HCT116 (cell line): ENCODE data around the gene ANXA7. TPM values are rescaled to one million over a fixed set of nuclear protein-coding genes. Genes with fewer than 3 reads are reported as not detected.

ENCODE experiments used
- ATAC-seq: fragments of 200-7000 bp; cut with Tn5 transposase; 2 replicates; pipeline ENCODE4 v1.9.1; 2020; ENCODE audit warnings: mild to moderate bottlenecking, moderate library complexity
- BruUV-seq: library from RNA; stranded (reverse); fragments of 400-500 nt; replicated peaks from 2 replicates; lab custom pipeline; 2021; lab: Mats Ljungman, UMichigan
- CTCF ChIA-PET: fragments of 300-600 bp; sonication (Branson Sonifier 250); formaldehyde crosslinking; loops from one replicate; lab custom pipeline; 2021; ENCODE audit warnings: antibody characterized with exemption; lab: Charles Lee
- POLR2A ChIA-PET: fragments of 300-600, 350-600 bp; sonication (Branson Sonifier 250); formaldehyde crosslinking; loops from one replicate; lab custom pipeline; 2021; ENCODE audit warnings: antibody characterized with exemption; lab: Charles Lee
- RAD21 ChIA-PET, 2 experiments: fragments of 300-600 bp; sonication (Branson Sonifier 250); formaldehyde crosslinking; loops; one replicate each; lab custom pipeline; 2023; ENCODE audit warnings: low total read pairs in 2 of 2; ENCODE audit not compliant: uncharacterized antibody in 2 of 2, unreplicated experiment in 2 of 2, low non-redundant PET in 1 of 2; lab: Charles Lee
- DNase-seq: peaks from one replicate; pipeline ENCODE4 v3.0.0-alpha.2; 2010; ENCODE audit warnings: low read depth, low spot score
- H2AFZ ChIP-seq: fragments of 200-600 bp; shearing (Covaris generic), sonication (generic); 2 replicates; pipeline ENCODE4 v1.6.1; 2017; ENCODE audit warnings: low read depth, mixed run types, mixed read lengths, antibody characterized with exemption, low read length; ENCODE audit not compliant: poor library complexity, severe bottlenecking
- H3K27ac ChIP-seq: 2 replicates; pipeline ENCODE4 v1.5.1; 2012; ENCODE audit warnings: low read depth, low read length
- H3K27me3 ChIP-seq: fragments of 200-600 bp; sonication (generic); 2 replicates; pipeline ENCODE4 v1.6.1; 2016; ENCODE audit warnings: mixed run types, low read length, mixed read lengths; ENCODE audit not compliant: insufficient read depth
- H3K36me3 ChIP-seq, 2 experiments: fragments of 200-500 bp in 1 of 2; fragments of 200-600 bp in 1 of 2; sonication (Bioruptor generic) in 1 of 2; sonication (generic) in 1 of 2; 2 replicates each; pipeline versions ENCODE4 v1.5.1 to v1.6.1; 2014 to 2016; ENCODE audit warnings: low read length in 2 of 2, inconsistent platforms in 1 of 2, mixed read lengths in 1 of 2, mixed run types in 1 of 2; ENCODE audit not compliant: insufficient read depth in 2 of 2, control insufficient read depth in 1 of 2
- H3K4me1 ChIP-seq, 2 experiments: fragments of 200-600 bp in 1 of 2; sonication (generic) in 1 of 2; 2 replicates each; pipeline versions ENCODE4 v1.5.1 to v1.6.1; 2012 to 2017; ENCODE audit warnings: low read length in 2 of 2, inconsistent platforms in 1 of 2, mild to moderate bottlenecking in 1 of 2, mixed read lengths in 1 of 2, mixed run types in 1 of 2, moderate library complexity in 1 of 2; ENCODE audit not compliant: insufficient read depth in 2 of 2, control insufficient read depth in 1 of 2
- H3K4me2 ChIP-seq: fragments of 200-600 bp; sonication (generic); 2 replicates; pipeline ENCODE4 v1.6.1; 2017; ENCODE audit warnings: mixed run types, low read length, mixed read lengths
- H3K4me3 ChIP-seq, 2 experiments: fragments of 200-600 bp in 1 of 2; sonication (generic) in 1 of 2; replicated peaks in 1 of 2; 2 replicates each; pipeline ENCODE4 v1.5.1; 2011 to 2016; ENCODE audit warnings: low read length in 2 of 2, control low read depth in 1 of 2, low read depth in 1 of 2, mild to moderate bottlenecking in 1 of 2, mixed read lengths in 1 of 2, mixed run types in 1 of 2
- H3K79me2 ChIP-seq: fragments of 200-600 bp; sonication (generic); 2 replicates; pipeline ENCODE4 v1.6.1; 2017; ENCODE audit warnings: mild to moderate bottlenecking, mixed run types, low read length, moderate library complexity, mixed read lengths; ENCODE audit not compliant: insufficient read depth
- H3K9ac ChIP-seq: fragments of 200-600 bp; sonication (generic); 2 replicates; pipeline ENCODE4 v1.6.1; 2016; ENCODE audit warnings: low read length, mixed read lengths
- H3K9me2 ChIP-seq: fragments of 200-600 bp; sonication (generic), shearing (Covaris generic); 2 replicates; pipeline ENCODE4 v1.6.1; 2017; ENCODE audit warnings: mixed run types, mild to moderate bottlenecking, moderate library complexity; ENCODE audit not compliant: insufficient read depth
- H3K9me3 ChIP-seq, 2 experiments: fragments of 200-500 bp in 1 of 2; fragments of 200-600 bp in 1 of 2; sonication (Bioruptor generic) in 1 of 2; sonication (generic) in 1 of 2; 2 replicates each; pipeline ENCODE4 v1.6.1; 2014 to 2017; ENCODE audit warnings: low read length in 2 of 2, mixed read lengths in 2 of 2, inconsistent platforms in 1 of 2, low read depth in 1 of 2, mild to moderate bottlenecking in 1 of 2, mixed run types in 1 of 2, moderate library complexity in 1 of 2; ENCODE audit not compliant: control insufficient read depth in 1 of 2, insufficient read depth in 1 of 2
- H4K20me1 ChIP-seq: fragments of 200-600 bp; sonication (generic), shearing (Covaris generic); 2 replicates; pipeline ENCODE4 v1.6.1; 2017; ENCODE audit warnings: mixed run types, mild to moderate bottlenecking, moderate library complexity; ENCODE audit not compliant: insufficient read depth
- CBX3 ChIP-seq: IDR thresholded peaks from 2 replicates; pipeline ENCODE4 v1.6.1; 2012; ENCODE audit warnings: low read depth
- EGR1 ChIP-seq: IDR thresholded peaks from 2 replicates; pipeline ENCODE4 v1.6.1; 2012; ENCODE audit warnings: low read depth
- ELF1 ChIP-seq: IDR thresholded peaks from 2 replicates; pipeline ENCODE4 v1.6.1; 2012; ENCODE audit warnings: low read depth, borderline replicate concordance
- EZH2phosphoT487 ChIP-seq: fragments of 200-600 bp; IDR thresholded peaks from 2 replicates; pipeline ENCODE4 v1.6.1; 2018; ENCODE audit warnings: antibody characterized with exemption, borderline replicate concordance
- JUND ChIP-seq: IDR thresholded peaks from 2 replicates; pipeline ENCODE4 v1.6.1; 2012
- MAX ChIP-seq: IDR thresholded peaks from 2 replicates; pipeline ENCODE4 v1.6.1; 2012
- POLR2A ChIP-seq: IDR thresholded peaks from 2 replicates; pipeline ENCODE4 v1.7.0; 2011; ENCODE audit warnings: borderline replicate concordance; ENCODE audit not compliant: insufficient read depth, insufficient read length; ENCODE audit errors: extremely low read depth
- RAD21 ChIP-seq: IDR thresholded peaks from 2 replicates; pipeline ENCODE4 v1.6.1; 2012; ENCODE audit warnings: low read depth, mild to moderate bottlenecking
- SRF ChIP-seq: IDR thresholded peaks from 2 replicates; pipeline ENCODE4 v1.6.1; 2012; ENCODE audit warnings: low read depth
- TCF7L2 ChIP-seq: IDR thresholded peaks from 2 replicates; pipeline ENCODE4 v1.7.0; 2011; ENCODE audit warnings: borderline replicate concordance, inconsistent platforms; ENCODE audit not compliant: insufficient read depth, insufficient read length; ENCODE audit errors: extremely low read depth
- YY1 ChIP-seq: IDR thresholded peaks from 2 replicates; pipeline ENCODE4 v1.6.1; 2011; ENCODE audit warnings: low read length, low read depth, moderate library complexity, mild to moderate bottlenecking; ENCODE audit not compliant: insufficient replicate concordance; ENCODE audit errors: extremely low read depth
- ZFX ChIP-seq: fragments of 450-650 bp; IDR thresholded peaks from 2 replicates; pipeline ENCODE4 v1.6.1; 2017
- ZNF274 ChIP-seq: fragments of 200-500 bp; sonication (Bioruptor generic); IDR thresholded peaks from 2 replicates; pipeline ENCODE4 v1.6.1; 2014; ENCODE audit warnings: mild to moderate bottlenecking, low read depth, low read length, inconsistent platforms
- intact Hi-C: fragments of 100-400 bp; cut with micrococcal nuclease; formaldehyde crosslinking; loops from 2 replicates; pipeline ENCODE4 v1.10.0; 2022
- total RNA-seq: library from RNA; stranded (reverse); gene quantifications from one replicate; pipeline ENCODE4 v1.2.1, GENCODE V29; 2021; ENCODE audit not compliant: unreplicated experiment
- TF ChIP-seq, protein P1 (sequence below): IDR thresholded peaks from 2 replicates; pipeline ENCODE4 v1.6.1; 2011; ENCODE audit warnings: mild to moderate bottlenecking, low read length, moderate library complexity; ENCODE audit not compliant: insufficient replicate concordance; ENCODE audit errors: extremely low read depth
- TF ChIP-seq, protein P2 (sequence below): IDR thresholded peaks from 2 replicates; pipeline ENCODE4 v1.6.1; 2012

The ANXA7 gene
- total RNA-seq, 1 experiment from 2014 or later = 105 TPM

GRCh38 chr10:73344269-73344668, 69.6 kb downstream of the ANXA7 start:
- H4K20me1 ChIP-seq = no peaks in the 10 kb centered on the region
- H3K4me1 ChIP-seq = peaks cover 0 to 7% of the 10 kb centered on the region in 2 experiments; a peak in 2 of 4 replicates
- H3K9ac ChIP-seq = no peak overlapping the region
- no peaks in the 10 kb centered on the region; a peak in 1 of 4 replicates for H3K9me3 ChIP-seq
- RAD21 ChIA-PET = no interaction called here
- POLR2A ChIA-PET = no interaction called here
- no peaks in the 10 kb centered on the region for H3K9me2 ChIP-seq
- no peak overlapping the region for H3K4me3 ChIP-seq
- no peak for TF ChIP-seq CBX3
- no peak for TF ChIP-seq JUND
- no peak for TF ChIP-seq YY1
- no peak for TF ChIP-seq TCF7L2
- TF ChIP-seq ZFX = no peak
- TF ChIP-seq ZNF274 = no peak
- TF ChIP-seq, protein P1, sequence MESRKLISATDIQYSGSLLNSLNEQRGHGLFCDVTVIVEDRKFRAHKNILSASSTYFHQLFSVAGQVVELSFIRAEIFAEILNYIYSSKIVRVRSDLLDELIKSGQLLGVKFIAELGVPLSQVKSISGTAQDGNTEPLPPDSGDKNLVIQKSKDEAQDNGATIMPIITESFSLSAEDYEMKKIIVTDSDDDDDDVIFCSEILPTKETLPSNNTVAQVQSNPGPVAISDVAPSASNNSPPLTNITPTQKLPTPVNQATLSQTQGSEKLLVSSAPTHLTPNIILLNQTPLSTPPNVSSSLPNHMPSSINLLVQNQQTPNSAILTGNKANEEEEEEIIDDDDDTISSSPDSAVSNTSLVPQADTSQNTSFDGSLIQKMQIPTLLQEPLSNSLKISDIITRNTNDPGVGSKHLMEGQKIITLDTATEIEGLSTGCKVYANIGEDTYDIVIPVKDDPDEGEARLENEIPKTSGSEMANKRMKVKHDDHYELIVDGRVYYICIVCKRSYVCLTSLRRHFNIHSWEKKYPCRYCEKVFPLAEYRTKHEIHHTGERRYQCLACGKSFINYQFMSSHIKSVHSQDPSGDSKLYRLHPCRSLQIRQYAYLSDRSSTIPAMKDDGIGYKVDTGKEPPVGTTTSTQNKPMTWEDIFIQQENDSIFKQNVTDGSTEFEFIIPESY = no peak
- no peak for TF ChIP-seq RAD21
- TF ChIP-seq, all 23 proteins: peak for 0
- H3K79me2 ChIP-seq = no peaks in the 10 kb centered on the region
- H3K27me3 ChIP-seq = no peaks in the 10 kb centered on the region
- H2AFZ ChIP-seq = no peak overlapping the region
- ATAC-seq (no peak), DNase-seq (no peak)
- BruUV-seq = no TSS peak
- no peak overlapping the region for H3K27ac ChIP-seq
- no peaks in the 10 kb centered on the region; a peak in 1 of 4 replicates for H3K36me3 ChIP-seq
- H3K4me2 ChIP-seq = no peak overlapping the region
- CTCF ChIA-PET = no interaction called here
- intact Hi-C loops = no loop called here

- Histone ChIP-seq H3K4me3 (no peak overlapping the region), H3K79me2 (no peaks in the 10 kb centered on the region), H3K9ac (no peak overlapping the region), H3K36me3 (no peaks in the 10 kb centered on the region; a peak in 1 of 4 replicates), H3K27me3 (no peaks in the 10 kb centered on the region), H3K4me2 (no peak overlapping the region), H3K27ac (no peak overlapping the region), H3K9me3 (no peaks in the 10 kb centered on the region; a peak in 1 of 4 replicates), H4K20me1 (no peaks in the 10 kb centered on the region), H2AFZ (no peak overlapping the region), H3K4me1 (peaks cover 0 to 15% of the 10 kb centered on the region in 2 experiments; a peak in 2 of 4 replicates), H3K9me2 (no peaks in the 10 kb centered on the region)
- BruUV-seq = no TSS peak
- CTCF ChIA-PET = no interaction called here
- intact Hi-C loops = no loop called here
- no peak; the same call in 1 of the 2 replicates for ATAC-seq
- POLR2A ChIA-PET = no interaction called here
- DNase-seq = no peak
- RAD21 ChIA-PET = no interaction called here
- TF ChIP-seq, protein P1 = no peak
- TF ChIP-seq MAX = no peak
- TF ChIP-seq, protein P2, sequence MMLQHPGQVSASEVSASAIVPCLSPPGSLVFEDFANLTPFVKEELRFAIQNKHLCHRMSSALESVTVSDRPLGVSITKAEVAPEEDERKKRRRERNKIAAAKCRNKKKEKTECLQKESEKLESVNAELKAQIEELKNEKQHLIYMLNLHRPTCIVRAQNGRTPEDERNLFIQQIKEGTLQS = no peak
- TF ChIP-seq ELF1 = no peak
- no peak for TF ChIP-seq POLR2A
- TF ChIP-seq SRF = no peak
- no peak for TF ChIP-seq TCF7L2
- TF ChIP-seq EZH2phosphoT487 = no peak
- no peak for TF ChIP-seq EGR1
Observed at GRCh38 chr10:73340121-73340520, 73.7 kb downstream of the ANXA7 start.
